Measurements from ENCODE around the gene KCNMA1. TPM values are rescaled to one million over a fixed set of nuclear protein-coding genes. Genes with fewer than 3 reads are reported as not detected.

The KCNMA1 gene
- total RNA-seq, 1 donor from 2014 or later = not detected

- intact Hi-C loops (cut with micrococcal nuclease) = no loop called here
- Mint-ChIP-seq H3K36me3 (ENCODE audit: low read depth) (no peaks in the 10 kb centered on the region), H3K4me3 (no peak overlapping the region), H3K27ac (no peak overlapping the region), H3K27me3 (no peaks in the 10 kb centered on the region), H3K4me1 (peaks cover 2% of the 10 kb centered on the region), H3K9me3 (no peaks in the 10 kb centered on the region)
- DNase-seq = no peak
Observed at GRCh38 chr10:77550378-77550777, 87.2 kb downstream of the KCNMA1 start.

DNA sequence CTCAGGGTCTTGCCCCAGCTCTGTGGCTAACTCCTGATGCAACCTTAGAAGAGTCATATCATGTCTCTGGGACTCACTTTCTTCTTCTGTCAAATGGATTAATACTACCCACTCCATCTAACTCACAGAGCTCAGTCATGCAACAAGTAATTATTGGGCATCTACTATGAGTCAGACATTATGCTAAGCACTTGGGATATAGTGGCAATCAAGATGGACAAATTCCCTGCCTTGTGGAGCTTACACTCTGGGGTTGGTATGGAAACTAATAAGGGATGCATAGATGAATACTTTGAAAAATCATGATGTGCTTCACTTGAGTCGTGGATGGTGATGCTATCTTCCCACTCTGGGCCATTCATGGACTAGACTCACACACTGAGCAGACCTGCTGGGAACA is 88.9 kb downstream of the KCNMA1 start:
- no peak overlapping the region for H3K27ac Mint-ChIP-seq
- H3K9me3 Mint-ChIP-seq = no peaks in the 10 kb centered on the region
- intact Hi-C loops (cut with micrococcal nuclease) = no loop called here
- no peaks in the 10 kb centered on the region for H3K36me3 Mint-ChIP-seq (ENCODE audit: low read depth)
- no peak overlapping the region for H3K4me3 Mint-ChIP-seq
- no peaks in the 10 kb centered on the region for H3K27me3 Mint-ChIP-seq
- H3K4me1 Mint-ChIP-seq = no peaks in the 10 kb centered on the region
- DNase-seq = no peak

- Mint-ChIP-seq H3K9me3 (no peaks in the 10 kb centered on the region), H3K27ac (no peak overlapping the region), H3K4me3 (no peak overlapping the region), H3K4me1 (no peaks in the 10 kb centered on the region), H3K36me3 (ENCODE audit: low read depth) (no peaks in the 10 kb centered on the region), H3K27me3 (no peaks in the 10 kb centered on the region)
- intact Hi-C loops (cut with micrococcal nuclease) = no loop called here
- no peak for DNase-seq
Observed at GRCh38 chr10:77548157-77548556, 89.5 kb downstream of the KCNMA1 start.

GRCh38 chr10:77547307-77548050 is 90.1 kb downstream of the KCNMA1 start:
- Mint-ChIP-seq H3K27me3 (peaks cover under 1% of the 10 kb centered on the region), H3K4me1 (no peaks in the 10 kb centered on the region), H3K27ac (no peak overlapping the region), H3K36me3 (ENCODE audit: low read depth) (no peaks in the 10 kb centered on the region), H3K9me3 (no peaks in the 10 kb centered on the region), H3K4me3 (no peak overlapping the region)
- no peak for DNase-seq
- intact Hi-C loops (cut with micrococcal nuclease) = no loop called here

DNA sequence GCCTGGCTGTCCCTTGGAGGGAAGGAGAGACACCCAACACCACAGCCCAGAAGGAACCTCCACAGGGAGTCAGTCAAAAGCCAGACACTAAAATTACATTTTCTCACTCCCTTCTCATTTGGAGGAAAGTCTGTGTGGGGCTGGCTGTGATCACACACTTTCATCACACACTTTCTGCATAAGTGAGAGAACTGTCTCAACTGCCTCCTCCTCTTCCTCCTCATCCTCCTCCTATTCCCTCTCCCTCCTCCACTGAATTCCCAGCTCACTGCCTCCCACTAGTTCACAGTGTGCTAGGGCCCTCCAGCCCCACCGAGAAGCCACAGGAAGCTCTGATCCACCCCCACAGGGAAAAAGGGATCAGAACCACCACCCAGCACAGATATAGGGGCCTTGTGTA is 91.6 kb downstream of the KCNMA1 start:
- Mint-ChIP-seq H3K4me3 (no peak overlapping the region), H3K4me1 (no peaks in the 10 kb centered on the region), H3K27me3 (peaks cover 1% of the 10 kb centered on the region)

DNA sequence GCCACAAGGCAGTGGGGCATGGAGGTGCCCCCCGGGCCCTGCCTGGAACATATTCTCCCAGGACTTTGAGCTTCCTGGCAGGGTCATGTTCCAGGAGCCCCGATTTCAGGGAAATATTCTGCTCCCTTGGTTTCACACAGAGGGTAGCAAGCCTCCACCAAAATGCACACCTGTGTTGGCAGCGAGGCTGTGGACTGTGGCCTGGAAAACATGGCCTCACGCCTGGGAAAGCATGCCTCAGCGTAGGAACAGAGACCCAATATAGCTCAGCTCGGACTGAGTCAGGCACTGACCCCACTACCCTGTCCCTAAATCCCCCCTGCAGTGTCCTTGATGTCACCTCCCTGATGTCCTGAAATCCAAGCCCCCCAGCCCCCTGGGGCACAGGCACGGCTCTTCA is 92.0 kb downstream of the KCNMA1 start:
- peaks cover 1% of the 10 kb centered on the region for H3K27me3 Mint-ChIP-seq
- no peak overlapping the region for H3K27ac Mint-ChIP-seq
- H3K9me3 Mint-ChIP-seq = no peaks in the 10 kb centered on the region

More for the DNA sequence above, 91.6 kb downstream of the KCNMA1 start:
- Mint-ChIP-seq H3K27ac (no peak overlapping the region), H3K9me3 (no peaks in the 10 kb centered on the region), H3K36me3 (ENCODE audit: low read depth) (no peaks in the 10 kb centered on the region)
- intact Hi-C loops (cut with micrococcal nuclease) = no loop called here
- DNase-seq = no peak

DNA sequence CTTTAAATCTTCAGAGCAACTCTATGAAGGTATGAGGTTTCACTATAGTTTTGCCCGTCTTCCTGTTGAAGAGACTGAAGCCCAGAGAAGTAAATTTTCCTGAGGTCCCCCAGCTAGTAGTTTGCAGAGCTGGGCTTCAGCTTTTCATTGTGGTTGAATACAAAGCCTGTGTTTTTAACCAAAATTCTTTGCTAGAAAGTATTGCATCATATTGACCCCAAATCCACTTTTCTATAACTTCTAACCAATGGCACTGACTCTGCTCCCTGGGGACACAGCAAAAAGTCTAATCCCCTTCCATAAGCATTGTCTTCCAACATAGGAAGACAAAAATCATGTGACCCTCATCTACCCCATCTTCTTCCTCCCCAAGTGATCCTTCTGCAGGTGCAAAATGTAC is 93.0 kb downstream of the KCNMA1 start:
- Mint-ChIP-seq H3K9me3 (no peaks in the 10 kb centered on the region), H3K36me3 (ENCODE audit: low read depth) (no peaks in the 10 kb centered on the region), H3K4me3 (no peak overlapping the region), H3K27me3 (peaks cover 1% of the 10 kb centered on the region), H3K27ac (no peak overlapping the region), H3K4me1 (no peaks in the 10 kb centered on the region)
- intact Hi-C loops (cut with micrococcal nuclease) = no loop called here
- no peak for DNase-seq

More for the DNA sequence above, 92.0 kb downstream of the KCNMA1 start:
- Mint-ChIP-seq H3K36me3 (ENCODE audit: low read depth) (no peaks in the 10 kb centered on the region), H3K4me1 (no peaks in the 10 kb centered on the region), H3K4me3 (no peak overlapping the region)
- no peak for DNase-seq
- intact Hi-C loops (cut with micrococcal nuclease) = no loop called here

DNA sequence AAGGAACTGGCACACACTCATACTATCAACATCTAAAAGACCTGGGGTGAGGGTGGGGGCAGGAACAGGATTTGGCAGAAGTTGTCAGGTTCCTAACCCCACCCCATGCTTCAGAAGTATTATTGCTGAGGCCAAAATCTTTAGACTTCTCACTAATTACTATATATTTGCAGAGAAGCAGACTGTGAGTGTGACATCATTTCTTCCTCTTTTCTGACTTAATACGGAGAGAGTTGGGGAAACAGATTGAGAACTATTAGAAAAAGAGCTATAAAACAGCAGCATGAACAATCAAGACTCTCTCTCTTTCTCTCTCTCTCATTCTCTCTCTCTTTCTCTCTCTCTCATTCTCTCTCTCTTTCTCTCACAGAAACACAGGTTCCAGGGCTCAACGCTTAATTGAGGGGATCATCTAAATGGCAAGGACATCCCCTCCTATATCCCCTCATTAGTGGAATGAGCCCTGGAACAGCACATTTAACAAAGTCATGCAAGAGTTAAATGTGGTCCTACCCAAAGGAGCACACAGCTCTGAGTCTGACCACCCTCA is 94.8 kb downstream of the KCNMA1 start:
- intact Hi-C loops (cut with micrococcal nuclease) = no loop called here
- peaks cover 1% of the 10 kb centered on the region for H3K27me3 Mint-ChIP-seq
- H3K36me3 Mint-ChIP-seq (ENCODE audit: low read depth) = no peaks in the 10 kb centered on the region
- H3K4me1 Mint-ChIP-seq = no peaks in the 10 kb centered on the region
- no peak overlapping the region for H3K27ac Mint-ChIP-seq
- no peaks in the 10 kb centered on the region for H3K9me3 Mint-ChIP-seq
- DNase-seq = no peak
- no peak overlapping the region for H3K4me3 Mint-ChIP-seq

DNA sequence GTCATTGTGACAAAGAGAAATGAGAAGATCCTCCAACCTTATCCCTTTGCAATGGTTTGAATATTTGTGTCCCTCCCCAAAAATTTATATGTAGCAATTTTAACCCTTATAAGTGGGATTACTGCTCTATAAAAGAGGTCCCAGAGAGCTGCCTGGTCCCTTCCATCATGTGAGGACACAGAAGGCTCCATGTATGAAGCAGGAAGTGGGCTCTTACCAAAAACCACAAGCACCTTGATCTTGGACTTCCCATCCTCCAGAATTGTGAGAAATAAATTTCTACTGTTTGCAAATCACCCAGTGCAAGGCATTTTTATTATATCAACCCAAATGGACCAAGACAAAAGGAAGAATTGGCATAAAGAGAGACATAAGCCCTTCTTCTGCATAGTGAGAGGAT is 95.7 kb downstream of the KCNMA1 start:
- intact Hi-C loops (cut with micrococcal nuclease) = no loop called here
- Mint-ChIP-seq H3K4me1 (no peaks in the 10 kb centered on the region), H3K36me3 (ENCODE audit: low read depth) (no peaks in the 10 kb centered on the region), H3K9me3 (no peaks in the 10 kb centered on the region), H3K4me3 (no peak overlapping the region), H3K27me3 (peaks cover 1% of the 10 kb centered on the region), H3K27ac (no peak overlapping the region)
- no peak for DNase-seq

DNA sequence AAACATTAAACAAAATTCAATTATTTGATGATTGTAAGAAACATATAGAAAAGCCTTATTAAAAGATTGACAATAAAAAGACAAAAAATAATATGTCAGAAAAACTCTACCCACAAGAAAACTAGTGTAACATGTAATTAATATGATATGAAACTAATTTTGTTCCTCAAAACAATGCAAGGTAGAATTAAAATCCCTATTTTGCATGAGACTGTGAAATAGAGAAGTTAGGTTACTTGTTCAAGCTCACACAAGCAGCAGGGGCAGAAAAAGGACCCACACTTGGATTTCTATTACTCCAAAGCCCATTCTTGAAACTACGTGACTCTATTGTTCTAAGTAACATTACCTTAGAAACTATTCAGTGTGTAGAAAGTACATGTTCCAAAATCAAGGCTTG is 96.4 kb downstream of the KCNMA1 start:
- H3K4me3 Mint-ChIP-seq = no peak overlapping the region
- H3K27ac Mint-ChIP-seq = no peak overlapping the region

GRCh38 chr10:77539147-77539935 is 98.3 kb downstream of the KCNMA1 start:
- DNase-seq = no peak
- no peaks in the 10 kb centered on the region for H3K4me1 Mint-ChIP-seq
- no peak overlapping the region for H3K27ac Mint-ChIP-seq
- H3K36me3 Mint-ChIP-seq (ENCODE audit: low read depth) = no peaks in the 10 kb centered on the region
- no peak overlapping the region for H3K4me3 Mint-ChIP-seq
- intact Hi-C loops (cut with micrococcal nuclease) = no loop called here
- peaks cover 1% of the 10 kb centered on the region for H3K27me3 Mint-ChIP-seq
- no peaks in the 10 kb centered on the region for H3K9me3 Mint-ChIP-seq

More for the DNA sequence above, 96.4 kb downstream of the KCNMA1 start:
- no peaks in the 10 kb centered on the region for H3K36me3 Mint-ChIP-seq (ENCODE audit: low read depth)
- no peaks in the 10 kb centered on the region for H3K4me1 Mint-ChIP-seq
- no peak for DNase-seq
- peaks cover 1% of the 10 kb centered on the region for H3K27me3 Mint-ChIP-seq
- intact Hi-C loops (cut with micrococcal nuclease) = no loop called here
- no peaks in the 10 kb centered on the region for H3K9me3 Mint-ChIP-seq

DNA sequence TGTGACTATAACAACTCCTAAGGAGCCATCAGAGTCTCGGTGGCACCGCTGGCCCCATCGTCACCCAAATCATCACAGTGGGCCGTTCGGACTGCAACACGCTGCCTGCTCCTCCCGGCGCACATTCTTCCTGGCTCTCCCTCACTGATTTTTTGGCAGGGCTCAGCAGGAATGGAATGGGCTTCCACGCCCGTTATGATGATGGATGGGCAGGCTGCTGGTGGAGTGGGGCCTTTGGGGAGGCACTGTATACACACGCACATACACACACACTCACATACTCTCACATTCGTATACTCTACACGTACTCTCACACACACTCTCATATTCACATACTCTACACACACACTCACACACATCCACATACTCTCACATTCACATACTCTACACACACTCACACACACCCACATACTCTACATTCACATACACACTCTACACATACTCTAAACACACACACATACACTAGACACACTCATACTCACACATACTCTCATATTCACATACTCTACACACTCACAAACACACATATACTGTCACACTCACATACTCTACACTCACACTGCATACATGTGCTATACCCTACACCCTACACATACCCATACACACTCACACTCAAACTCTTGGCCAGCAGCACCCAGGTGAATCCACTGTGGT is 99.8 kb downstream of the KCNMA1 start:
- Mint-ChIP-seq H3K4me3 (no peak overlapping the region), H3K36me3 (ENCODE audit: low read depth) (no peaks in the 10 kb centered on the region), H3K9me3 (no peaks in the 10 kb centered on the region), H3K27ac (no peak overlapping the region), H3K4me1 (no peaks in the 10 kb centered on the region), H3K27me3 (peaks cover 1% of the 10 kb centered on the region)
- intact Hi-C loops (cut with micrococcal nuclease) = no loop called here
- DNase-seq = no peak

DNA sequence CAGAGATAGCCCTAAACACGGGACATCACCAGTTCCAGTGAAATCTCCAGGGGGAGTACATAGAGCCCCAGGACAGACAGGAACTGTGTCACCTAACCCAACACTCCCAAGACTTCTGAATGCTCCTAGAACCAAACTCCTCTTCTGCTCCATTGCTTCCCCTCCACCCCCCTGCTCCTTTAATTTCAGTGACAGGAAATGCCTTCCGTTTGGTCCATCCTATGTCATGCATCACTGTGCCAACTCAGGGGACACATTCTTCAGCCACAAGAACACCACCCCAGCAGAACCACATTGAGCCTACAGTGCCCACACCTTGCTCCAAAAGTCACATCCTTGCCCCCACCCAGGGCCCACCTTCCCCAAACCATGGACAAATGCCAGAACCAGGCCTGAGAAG is 100.5 kb downstream of the KCNMA1 start:
- intact Hi-C loops (cut with micrococcal nuclease) = no loop called here
- no peaks in the 10 kb centered on the region for H3K27me3 Mint-ChIP-seq
- no peaks in the 10 kb centered on the region for H3K4me1 Mint-ChIP-seq
- no peaks in the 10 kb centered on the region for H3K9me3 Mint-ChIP-seq
- H3K27ac Mint-ChIP-seq = no peak overlapping the region
- DNase-seq = no peak
- H3K36me3 Mint-ChIP-seq (ENCODE audit: low read depth) = no peaks in the 10 kb centered on the region
- no peak overlapping the region for H3K4me3 Mint-ChIP-seq

GRCh38 chr10:77533887-77534278 is 103.7 kb downstream of the KCNMA1 start:
- no peaks in the 10 kb centered on the region for H3K4me1 Mint-ChIP-seq
- H3K36me3 Mint-ChIP-seq (ENCODE audit: low read depth) = no peaks in the 10 kb centered on the region
- no peaks in the 10 kb centered on the region for H3K27me3 Mint-ChIP-seq
- DNase-seq = no peak
- intact Hi-C loops (cut with micrococcal nuclease) = no loop called here
- H3K9me3 Mint-ChIP-seq = no peaks in the 10 kb centered on the region
- no peak overlapping the region for H3K27ac Mint-ChIP-seq
- H3K4me3 Mint-ChIP-seq = no peak overlapping the region
